GM19328 (cell line): ENCODE measurements around the gene ANO2.
"Not testable (repeated sequence)": the region's sequence is repeated elsewhere in the genome, so short reads cannot be mapped to it uniquely, and the experiment has no call there.

Experiments
- ATAC-seq: cut with Tn5 transposase; IDR thresholded peaks from one replicate; pipeline ENCODE4 v1.9.1; 2021; ENCODE audit warnings: mild to moderate bottlenecking, moderate library complexity; ENCODE audit not compliant: unreplicated experiment

The ANO2 gene

GRCh38 chr12:5889381-5890047 lies 55.5 kb downstream of the ANO2 start:
- no peak for ATAC-seq

DNA sequence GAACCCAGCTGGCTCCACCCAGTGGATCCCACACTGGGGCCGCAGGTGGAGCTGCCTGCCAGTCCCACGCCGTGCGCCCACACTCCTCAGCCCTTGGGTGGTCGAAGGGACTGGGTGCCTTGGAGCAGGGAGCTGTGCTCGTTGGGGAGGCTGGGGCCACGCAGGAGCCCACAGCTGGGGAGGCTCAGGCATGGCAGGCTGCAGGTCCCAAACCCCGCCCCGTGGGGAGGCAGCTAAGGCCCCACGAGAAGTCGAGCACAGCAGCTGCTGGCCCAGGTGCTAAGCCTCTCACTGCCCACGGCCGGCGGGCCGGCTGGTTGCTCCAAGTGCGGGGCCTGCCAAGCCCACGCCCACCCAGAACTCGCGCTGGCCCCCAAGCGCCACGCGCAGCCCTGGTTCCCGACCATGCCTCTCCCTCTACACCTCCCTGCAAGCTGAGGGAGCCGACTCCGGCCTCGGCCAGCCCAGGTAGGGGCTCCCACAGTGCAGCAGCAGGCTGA lies 56.2 kb downstream of the ANO2 start:
- no peak for ATAC-seq

DNA sequence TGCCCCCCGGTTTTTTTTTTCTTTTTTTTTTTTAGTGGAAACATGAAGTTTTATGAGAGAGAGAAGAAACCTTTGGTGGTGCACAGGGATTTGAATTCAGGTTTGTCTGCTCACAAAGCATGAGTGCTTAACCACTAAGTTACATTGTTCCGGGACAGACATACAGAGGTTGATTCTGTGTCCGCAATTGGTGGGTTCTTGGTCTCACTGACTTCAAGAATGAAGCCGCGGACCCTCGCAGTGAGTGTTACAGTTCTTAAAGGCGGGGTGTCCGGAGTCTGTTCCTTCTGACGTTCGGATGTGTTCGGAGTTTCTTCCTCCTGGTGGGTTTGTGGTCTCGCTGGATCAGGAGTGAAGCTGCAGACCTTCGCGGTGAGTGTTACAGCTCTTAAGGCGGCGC lies 57.2 kb downstream of the ANO2 start:
- ATAC-seq: not testable (repeated sequence)

DNA sequence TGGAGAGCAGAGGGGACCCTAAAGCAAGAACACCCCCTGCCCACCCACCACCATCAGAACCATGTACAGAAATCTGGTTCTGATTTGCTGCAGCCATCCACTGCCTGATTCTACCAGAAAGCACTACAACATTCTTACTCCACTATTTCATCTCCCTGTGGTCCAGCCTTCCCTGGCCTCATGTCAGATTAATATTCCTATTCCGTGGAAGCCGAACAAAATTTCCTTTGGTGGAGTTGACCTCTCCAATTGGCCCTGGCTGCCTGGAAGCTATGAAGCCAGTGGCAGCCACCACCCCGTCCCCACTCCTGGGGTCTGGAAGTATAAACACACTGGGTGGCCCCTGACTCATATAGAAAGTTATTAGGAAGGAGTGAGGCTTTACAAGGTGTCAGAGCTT lies 60.2 kb downstream of the ANO2 start:
- ATAC-seq: no peak

DNA sequence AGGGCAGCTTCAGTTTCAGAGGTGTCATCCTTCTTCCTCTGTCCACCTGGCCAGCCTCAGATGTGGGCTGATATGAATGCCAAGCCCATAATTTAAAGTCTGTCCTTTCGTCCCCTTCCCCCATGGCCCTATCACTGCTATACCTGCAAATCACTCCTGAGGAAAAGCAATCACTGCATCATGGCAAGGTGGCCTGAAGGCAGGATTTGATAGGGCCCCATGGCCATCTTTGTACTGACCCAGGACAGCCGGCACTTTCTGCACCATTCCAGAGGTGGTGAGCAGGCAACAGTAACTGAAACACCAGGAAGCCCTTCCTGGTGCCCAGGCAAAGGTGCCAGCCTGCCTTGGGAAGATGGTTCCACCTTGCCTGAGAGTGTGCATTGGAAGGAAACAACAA lies 60.8 kb downstream of the ANO2 start:
- ATAC-seq: no peak

DNA sequence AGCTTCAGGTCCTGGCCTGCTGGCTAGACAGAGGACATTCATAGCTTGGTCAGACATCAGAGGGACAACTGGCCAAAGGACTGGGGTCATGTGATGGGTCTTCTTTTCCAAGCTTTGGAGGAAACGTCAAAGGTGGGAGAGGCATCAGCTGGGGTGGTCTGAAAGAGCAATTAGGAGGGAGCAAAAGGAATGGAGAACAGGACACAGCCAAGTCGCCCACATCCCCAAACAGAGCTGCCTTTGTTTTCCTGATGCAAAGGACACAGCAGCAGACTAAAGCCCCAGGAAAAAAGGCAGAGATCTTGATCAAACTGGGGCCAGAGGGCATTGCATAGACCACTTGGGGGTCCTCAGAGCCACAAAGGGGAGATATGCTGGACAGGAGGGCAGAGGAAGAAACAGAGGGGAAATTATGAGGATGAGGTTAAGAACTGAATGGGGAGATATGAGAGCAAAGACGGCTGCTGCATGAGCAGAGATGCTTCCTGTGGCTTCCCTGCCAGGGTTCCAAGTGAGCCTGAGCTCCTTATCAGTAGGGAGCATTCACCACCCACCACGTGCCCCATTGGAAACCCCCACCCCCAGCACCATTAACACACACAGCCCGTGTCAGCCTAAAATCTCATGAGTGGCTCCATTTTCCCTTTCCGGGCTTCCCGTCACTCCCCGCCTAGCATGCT lies 62.4 kb downstream of the ANO2 start:
- no peak for ATAC-seq

- ATAC-seq: no peak
Observed at GRCh38 chr12:5881666-5882065, 63.4 kb downstream of the ANO2 start.

DNA sequence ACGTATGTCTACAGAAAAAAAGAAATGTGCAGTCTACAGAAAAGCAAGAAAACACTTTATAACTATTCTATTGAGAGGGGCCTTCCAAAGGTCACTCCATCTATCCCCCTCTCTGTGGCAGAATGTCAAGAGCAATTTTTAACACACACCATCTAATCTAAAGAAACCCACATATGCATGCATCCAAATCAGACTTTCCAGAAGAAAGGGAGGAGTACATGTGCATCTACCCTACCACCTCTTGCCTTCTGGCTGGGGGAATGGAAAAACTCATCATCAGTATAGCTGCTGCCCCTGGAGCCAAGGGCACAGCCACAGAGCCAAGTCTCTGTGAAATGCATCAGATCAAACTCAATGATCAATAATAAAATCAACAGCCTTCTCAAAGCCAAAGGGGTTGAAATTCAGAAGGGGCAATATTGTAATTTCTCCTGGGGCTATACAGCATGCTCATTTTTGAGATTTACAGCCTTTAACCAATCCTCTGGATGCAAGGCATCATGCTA lies 63.9 kb downstream of the ANO2 start:
- ATAC-seq: no peak

GRCh38 chr12:5875851-5876250 lies 69.2 kb downstream of the ANO2 start:
- ATAC-seq: no peak

DNA sequence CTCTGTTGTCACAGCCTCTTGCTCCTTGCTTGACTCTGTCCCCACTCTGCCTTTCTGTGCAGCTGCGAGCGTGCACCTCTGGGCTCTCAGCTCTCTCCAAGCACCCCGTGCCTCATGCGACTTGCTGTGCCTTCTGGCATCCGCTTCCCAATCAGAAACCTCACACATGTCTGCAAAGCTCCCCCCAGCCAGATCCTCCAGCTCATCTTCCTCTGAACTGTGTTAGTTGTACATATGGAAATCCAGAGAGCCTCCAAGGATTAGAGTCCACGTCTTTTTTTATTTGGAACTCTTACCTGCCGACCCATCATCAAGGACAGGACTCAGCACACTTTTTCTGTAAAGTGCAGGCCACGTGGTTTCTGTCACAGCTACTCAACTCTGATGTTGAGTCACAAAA lies 70.5 kb downstream of the ANO2 start:
- no peak for ATAC-seq

- no peak for ATAC-seq
Observed at GRCh38 chr12:5873281-5873919, 71.7 kb downstream of the ANO2 start.

DNA sequence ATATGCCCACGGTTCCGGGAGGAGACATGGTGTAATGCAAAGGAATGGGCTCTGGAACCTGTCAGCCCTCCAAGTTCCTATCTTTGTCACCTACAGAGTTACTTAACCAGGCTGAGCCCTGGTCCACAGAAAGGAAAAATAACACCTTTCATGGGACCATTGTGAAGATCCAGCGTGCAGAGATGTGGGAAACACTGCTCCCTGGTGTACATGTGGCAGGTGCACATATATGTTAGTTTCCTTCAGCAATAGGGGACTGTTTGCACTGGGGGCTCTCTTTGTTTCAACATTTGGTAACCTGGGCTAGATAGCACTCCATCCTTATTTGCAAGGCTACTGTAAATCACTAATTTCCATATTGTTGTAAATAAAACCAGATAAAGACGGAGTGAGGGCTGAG lies 72.3 kb downstream of the ANO2 start:
- ATAC-seq: no peak

- ATAC-seq: no peak
Observed at GRCh38 chr12:5871741-5872140, 73.3 kb downstream of the ANO2 start.

DNA sequence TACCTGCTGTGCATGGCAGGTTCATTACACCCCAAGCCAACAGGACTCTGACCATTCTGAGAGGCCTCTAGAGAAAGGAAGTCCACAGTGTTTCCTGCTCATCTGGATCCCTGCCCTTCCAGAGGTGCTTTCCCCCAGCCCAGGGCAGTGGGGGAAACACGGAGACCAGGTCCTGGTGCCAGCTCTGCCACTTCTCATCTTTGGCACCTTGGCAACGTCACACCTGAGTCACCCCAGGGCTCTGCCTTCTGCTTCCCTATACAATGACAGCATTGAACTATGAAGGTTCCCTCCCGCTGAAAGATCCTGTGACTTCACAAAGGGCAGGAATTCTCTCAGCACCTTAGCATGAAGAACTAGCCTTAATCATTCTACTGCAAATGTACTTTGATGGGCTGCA lies 74.9 kb downstream of the ANO2 start:
- ATAC-seq: no peak

DNA sequence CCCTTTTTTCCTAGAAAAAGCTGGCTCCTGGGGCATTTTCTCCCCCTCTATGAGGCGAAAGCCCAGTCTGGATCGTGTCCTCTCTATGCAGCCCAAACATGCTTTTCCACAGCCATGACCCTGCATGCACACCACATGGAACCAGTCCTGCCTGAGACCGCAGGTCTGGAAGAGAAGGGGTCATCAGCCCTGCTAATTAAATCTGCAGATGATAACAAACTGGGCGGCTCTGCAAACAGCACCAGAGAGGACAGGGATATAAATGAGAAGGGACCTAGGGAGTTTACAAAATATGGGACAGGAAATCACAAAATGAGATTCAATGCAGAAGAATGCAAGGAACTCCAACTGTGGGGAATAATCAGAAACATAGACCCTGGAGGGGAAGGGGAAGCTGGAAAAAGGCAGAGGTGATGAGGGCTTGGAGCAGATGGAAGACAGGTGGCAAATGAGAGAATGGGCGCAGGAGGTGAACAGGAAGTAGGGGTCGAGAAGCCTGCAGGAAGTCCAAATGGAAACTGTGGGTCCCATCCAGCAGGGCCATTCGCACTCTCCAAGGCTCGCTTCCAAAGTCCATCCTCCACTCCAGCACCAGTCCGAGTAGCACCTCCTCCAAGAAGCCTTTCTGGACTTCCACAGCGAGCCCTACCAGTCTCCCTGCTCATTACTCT lies 76.3 kb downstream of the ANO2 start:
- no peak for ATAC-seq

- ATAC-seq: no peak
Observed at GRCh38 chr12:5865397-5865796, 79.7 kb downstream of the ANO2 start.

- no peak for ATAC-seq
Observed at GRCh38 chr12:5864972-5865371, 80.1 kb downstream of the ANO2 start.

GRCh38 chr12:5864301-5864700 lies 80.8 kb downstream of the ANO2 start:
- ATAC-seq: no peak

DNA sequence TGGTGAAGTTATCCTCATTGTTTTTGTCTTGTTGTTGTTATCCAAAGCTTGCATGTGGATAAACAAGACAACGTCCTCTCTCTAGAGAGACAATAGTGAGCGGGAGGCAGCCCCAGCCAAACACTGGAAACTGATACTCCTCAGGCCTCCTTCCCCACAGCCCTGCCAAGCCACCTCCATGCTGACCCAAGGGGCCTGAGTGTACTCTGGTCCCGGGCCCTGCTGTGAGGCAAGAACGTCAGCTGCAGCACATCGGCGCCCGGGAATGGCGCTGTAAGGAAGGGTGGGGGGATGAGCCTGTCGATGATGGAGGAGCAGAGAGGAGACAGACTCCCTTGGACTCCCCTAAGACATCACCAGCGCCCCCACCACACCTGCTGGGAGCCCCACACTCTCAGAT lies 83.6 kb downstream of the ANO2 start:
- ATAC-seq: no peak

DNA sequence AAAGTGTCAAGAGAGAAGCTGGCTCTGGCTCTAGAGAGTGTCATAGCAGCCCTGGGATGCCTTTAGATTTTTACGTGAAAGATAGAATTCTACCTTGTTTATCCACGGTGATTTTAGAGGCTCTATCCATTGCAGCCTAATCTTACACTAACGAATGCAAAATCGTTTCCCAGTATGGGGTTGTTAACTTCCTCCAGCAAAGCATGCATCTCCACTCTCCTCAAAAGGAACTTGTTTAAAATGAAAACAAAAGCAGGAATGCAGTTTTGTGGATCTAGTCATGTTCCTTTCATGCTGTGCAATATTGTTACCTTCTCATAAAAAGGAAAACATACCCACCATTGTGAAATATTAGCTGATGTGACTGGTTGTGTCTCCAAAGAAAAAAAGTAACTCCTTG lies 88.4 kb downstream of the ANO2 start:
- no peak for ATAC-seq

DNA sequence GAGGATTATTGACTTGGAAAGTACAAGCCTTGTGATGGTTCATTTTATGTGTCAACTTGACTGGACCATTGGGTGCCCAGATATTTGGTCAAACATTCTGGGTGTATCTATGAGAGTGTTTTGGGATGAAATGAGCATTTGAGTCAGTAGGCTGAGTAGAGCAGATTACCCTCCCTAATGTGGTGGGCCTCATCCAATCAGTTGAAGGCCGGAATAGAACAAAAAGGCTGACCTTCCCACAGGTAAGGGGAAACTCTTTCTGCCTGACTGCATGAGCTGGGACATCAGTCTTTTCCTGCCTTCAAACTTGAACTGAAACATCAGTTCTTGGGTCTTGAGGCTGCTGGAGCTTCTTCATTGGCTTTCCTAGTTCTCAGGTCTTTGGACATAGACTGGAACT lies 98.1 kb downstream of the ANO2 start:
- ATAC-seq: no peak
